ENCODE measurements around the gene COX11. TPM values are rescaled to one million over a fixed set of nuclear protein-coding genes. Genes with fewer than 3 reads are reported as not detected.

Gene COX11
- total RNA-seq, 8 experiments from 2014 or later = 56.2 to 98.7 (median 66.9) TPM

GRCh38 chr17:54979657-54980056, 11.2 kb upstream of the COX11 start:
- no peak overlapping the region for H3K27ac ChIP-seq
- in situ Hi-C loops (cut with MboI; ENCODE audit: low pct_unique_long_range_greater_than_20kb in 2 of 9, low sequenced_read_pairs in 9 of 9, unreplicated experiment in 9 of 9) = loop anchor here in 5 of 9 experiments (25.0 kb wide), 5 partner anchors 308 to 533 kb away; partner anchors contain the start of gene SMIM36 (in 2 of the 5)
- no peak overlapping the region for H3K4me3 ChIP-seq
- no peak for ATAC-seq (replicated peaks in 6 of 8)
- H3K4me1 ChIP-seq (replicated peaks in 1 of 2) = no peaks in the 10 kb centered on the region

DNA sequence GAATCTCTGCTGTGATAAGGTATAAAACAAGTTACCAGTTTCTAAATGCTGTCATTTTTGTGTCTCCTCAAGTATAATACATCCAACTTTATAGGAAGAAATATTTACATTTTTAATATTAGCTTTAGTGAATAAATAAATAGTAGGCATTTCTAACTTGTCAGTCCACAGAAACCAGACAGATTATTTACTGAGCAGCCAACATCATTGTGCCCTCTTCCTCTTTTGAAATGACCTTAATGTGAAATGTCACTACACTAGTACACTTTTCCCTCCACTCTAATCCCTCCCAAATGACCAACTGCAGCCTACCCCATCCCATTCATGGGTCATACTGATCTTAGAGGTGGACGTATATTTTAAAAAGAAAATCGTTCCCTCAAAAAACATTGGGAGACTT, 9.3 kb upstream of the COX11 start:
- 79 to 100% (median 100%) methylated on average over 1 to 2 of the region's 2 CpGs; no CpG with 5 or more reads in 2 of the 10 experiments for WGBS, 10 experiments
- in situ Hi-C loops (cut with MboI; ENCODE audit: low pct_unique_long_range_greater_than_20kb in 2 of 9, low sequenced_read_pairs in 9 of 9, unreplicated experiment in 9 of 9) = loop anchor here in 5 of 9 experiments (25.0 kb wide), 5 partner anchors 310 to 535 kb away; partner anchors contain the start of gene SMIM36 (in 2 of the 5)
- no peak overlapping the region for H3K27ac ChIP-seq
- ATAC-seq (replicated peaks in 6 of 8) = no peak
- no peak overlapping the region for H3K4me3 ChIP-seq
- H3K4me1 ChIP-seq (replicated peaks in 1 of 2) = no peaks in the 10 kb centered on the region

DNA sequence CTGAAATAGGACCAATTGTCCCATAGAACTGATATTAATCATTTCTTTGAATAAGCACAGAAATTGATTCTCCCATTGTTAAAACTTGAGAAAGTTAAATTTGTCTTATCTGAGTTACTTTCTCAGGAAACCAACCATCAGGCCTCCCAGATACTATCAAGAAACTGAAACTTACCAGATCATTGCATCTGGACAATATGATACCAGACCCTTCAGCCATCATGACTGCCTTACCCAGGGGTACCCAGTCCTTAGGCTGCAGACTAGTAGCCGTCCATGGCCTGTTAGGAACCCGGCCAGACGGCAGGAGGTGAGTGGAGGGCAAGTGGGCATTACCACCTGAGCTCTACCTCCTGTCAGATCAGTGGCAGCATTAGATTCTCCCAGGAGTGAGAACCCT, 7.9 kb upstream of the COX11 start:
- in situ Hi-C loops (cut with MboI; ENCODE audit: low pct_unique_long_range_greater_than_20kb in 2 of 9, low sequenced_read_pairs in 9 of 9, unreplicated experiment in 9 of 9) = loop anchor here in 5 of 9 experiments (25.0 kb wide), 5 partner anchors 311 to 536 kb away; partner anchors contain the start of gene SMIM36 (in 2 of the 5)

DNA sequence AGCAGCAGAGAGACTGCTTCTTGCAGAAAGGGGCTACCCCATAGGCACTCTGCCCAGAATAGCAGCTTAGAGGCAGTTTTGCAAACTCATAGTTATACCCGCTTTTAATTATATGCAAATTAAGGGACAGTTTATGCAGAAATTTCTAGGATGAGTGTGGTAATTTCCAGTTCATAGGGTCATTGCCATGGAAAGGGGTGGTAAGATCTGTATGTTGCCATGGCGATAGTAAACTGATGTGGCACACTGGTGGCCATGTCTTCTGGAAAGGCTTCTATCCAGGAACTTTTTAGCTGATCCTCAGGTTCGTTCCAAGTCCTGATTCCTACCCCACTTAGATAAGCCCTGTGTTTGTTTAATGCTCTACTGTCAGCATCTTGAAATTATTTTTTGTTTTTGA, 6.3 kb upstream of the COX11 start:
- peak in 3 of 8 experiments; percentile 33 to 92 (median 59) for ATAC-seq (replicated peaks in 6 of 8)
- peaks cover 6 to 9% of the 10 kb centered on the region in 2 donors for H3K4me1 ChIP-seq (replicated peaks in 1 of 2)
- 92 to 100% (median 97%) methylated on average over 1 to 2 of the region's 3 CpGs; no CpG with 5 or more reads in 6 of the 10 experiments for WGBS, 10 experiments
- no peak overlapping the region for H3K4me3 ChIP-seq
- no peak overlapping the region for H3K27ac ChIP-seq
- in situ Hi-C loops (cut with MboI; ENCODE audit: low pct_unique_long_range_greater_than_20kb in 2 of 9, low sequenced_read_pairs in 9 of 9, unreplicated experiment in 9 of 9) = loop anchor here in 5 of 9 experiments (25.0 kb wide), 5 partner anchors 313 to 538 kb away; partner anchors contain the start of gene SMIM36 (in 2 of the 5)

More for the DNA sequence above, 7.9 kb upstream of the COX11 start:
- Histone ChIP-seq H3K27ac (no peak overlapping the region), H3K4me3 (no peak overlapping the region), H3K4me1 (replicated peaks in 1 of 2) (no peaks in the 10 kb centered on the region)
- WGBS, 10 experiments = 78 to 86% methylated on average over 2 to 3 of the region's 3 CpGs; no CpG with 5 or more reads in 8 of the 10 experiments
- no peak for ATAC-seq (replicated peaks in 6 of 8)

DNA sequence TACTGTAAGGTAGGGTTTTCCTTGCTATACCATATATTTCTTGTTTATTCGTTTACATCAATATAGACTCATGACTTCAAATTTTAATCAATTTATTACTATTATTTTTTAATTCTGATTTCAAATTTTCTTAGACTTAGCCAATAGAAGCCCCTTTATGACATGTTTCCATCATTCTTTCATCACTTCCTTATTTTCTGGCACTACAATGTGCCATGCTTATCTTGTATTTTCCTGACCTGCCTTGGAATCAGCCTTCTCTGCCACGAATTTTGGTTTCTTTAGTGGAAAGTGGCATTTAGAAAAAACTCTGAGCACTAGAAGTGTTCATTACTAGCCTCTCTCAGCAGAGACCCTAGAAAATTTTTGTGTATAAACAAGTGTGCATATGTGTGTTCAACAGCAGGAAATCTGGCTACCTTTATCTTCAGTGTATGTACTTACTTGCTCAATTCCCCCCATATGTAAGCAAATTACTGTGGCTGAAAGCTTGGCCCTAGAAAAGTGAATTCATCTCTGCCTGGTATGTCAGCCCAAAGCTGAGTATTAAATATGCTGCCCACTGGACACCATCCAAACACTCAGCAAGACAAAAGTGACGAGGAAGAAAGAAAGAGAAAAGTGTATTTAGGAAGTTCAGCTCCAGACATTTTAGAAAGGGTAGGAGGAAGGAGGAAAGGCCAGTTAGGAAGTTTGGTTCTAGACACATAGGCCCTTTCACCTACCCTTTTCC, 4.1 kb upstream of the COX11 start:
- H3K4me3 ChIP-seq = no peak overlapping the region
- H3K4me1 ChIP-seq (replicated peaks in 1 of 2) = peaks cover 9 to 13% of the 10 kb centered on the region in 2 donors
- WGBS, 10 experiments = 41 to 100% (median 87%) methylated on average over 2 to 3 of the region's 3 CpGs; no CpG with 5 or more reads in 1 of the 10 experiments
- ATAC-seq (replicated peaks in 6 of 8) = no peak
- H3K27ac ChIP-seq = no peak overlapping the region
- in situ Hi-C loops (cut with MboI; ENCODE audit: low pct_unique_long_range_greater_than_20kb in 2 of 9, low sequenced_read_pairs in 9 of 9, unreplicated experiment in 9 of 9) = no loop called here

GRCh38 chr17:54971901-54972300, 3.4 kb upstream of the COX11 start:
- ATAC-seq (replicated peaks in 6 of 8) = no peak
- in situ Hi-C loops (cut with MboI; ENCODE audit: low pct_unique_long_range_greater_than_20kb in 2 of 9, low sequenced_read_pairs in 9 of 9, unreplicated experiment in 9 of 9) = no loop called here
- H3K27ac ChIP-seq = no peak overlapping the region
- peaks cover 11 to 14% of the 10 kb centered on the region in 2 donors for H3K4me1 ChIP-seq (replicated peaks in 1 of 2)
- 71 to 100% (median 95%) methylated on average over 1 to 3 of the region's 3 CpGs for WGBS, 10 experiments
- H3K4me3 ChIP-seq = no peak overlapping the region

- no peak for ATAC-seq (replicated peaks in 6 of 8)
- H3K4me1 ChIP-seq (replicated peaks in 1 of 2) = peaks cover 18 to 21% of the 10 kb centered on the region in 2 donors
- in situ Hi-C loops (cut with MboI; ENCODE audit: low pct_unique_long_range_greater_than_20kb in 2 of 9, low sequenced_read_pairs in 9 of 9, unreplicated experiment in 9 of 9) = no loop called here
- H3K27ac ChIP-seq = no peak overlapping the region
- no peak overlapping the region for H3K4me3 ChIP-seq
Measured at GRCh38 chr17:54971147-54971546, 2.7 kb upstream of the COX11 start.

DNA sequence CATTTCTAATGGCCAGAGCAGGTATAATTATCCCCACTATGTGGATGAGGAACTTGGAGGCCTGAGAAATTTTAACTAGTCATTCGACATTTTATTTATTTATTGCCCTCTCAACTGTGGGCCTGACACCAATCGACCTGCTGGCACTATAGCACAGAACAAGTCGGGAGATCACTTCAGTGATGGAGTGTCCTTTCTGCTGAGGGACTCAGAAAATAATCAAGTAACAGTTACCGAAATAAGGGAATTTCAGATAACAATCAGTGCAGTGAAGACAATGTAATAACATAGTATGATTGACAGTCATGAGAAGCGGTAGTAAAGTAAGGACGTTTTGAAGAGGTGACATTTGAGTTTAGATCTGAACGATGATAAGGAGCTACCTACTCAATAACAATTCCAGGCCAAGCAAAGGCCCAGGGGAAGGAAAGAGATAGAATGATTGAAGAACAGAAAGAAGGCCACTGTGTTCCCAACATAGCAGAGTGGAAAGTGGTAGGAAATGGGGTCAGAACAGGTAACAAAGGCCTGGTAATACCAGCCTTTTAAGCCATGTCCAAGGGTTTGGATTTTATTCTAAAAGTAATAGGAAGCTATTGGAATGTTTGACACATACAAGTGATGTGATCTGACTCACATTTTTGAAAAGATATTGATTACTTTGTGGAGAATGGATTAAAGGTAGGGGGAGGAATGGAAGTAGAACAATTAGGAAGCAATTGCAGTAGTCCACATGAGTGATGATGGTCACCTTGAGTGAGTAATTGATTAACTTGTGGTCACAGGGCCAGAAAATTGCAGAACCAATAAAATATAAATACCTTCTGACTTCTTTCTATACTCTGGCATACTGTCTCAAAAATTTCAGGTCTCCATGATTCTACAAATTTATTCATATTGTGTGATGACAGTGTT, 1.5 kb upstream of the COX11 start:
- peaks cover 18 to 21% of the 10 kb centered on the region in 2 donors for H3K4me1 ChIP-seq (replicated peaks in 1 of 2)
- in situ Hi-C loops (cut with MboI; ENCODE audit: low pct_unique_long_range_greater_than_20kb in 2 of 9, low sequenced_read_pairs in 9 of 9, unreplicated experiment in 9 of 9) = no loop called here
- peak overlapping the region; percentile 57 to 89 (median 73) for H3K4me3 ChIP-seq
- ATAC-seq (replicated peaks in 6 of 8) = no peak
- no peak overlapping the region for H3K27ac ChIP-seq
- 35 to 83% (median 52%) methylated on average over 2 to 7 of the region's 7 CpGs; no CpG with 5 or more reads in 1 of the 10 experiments for WGBS, 10 experiments

DNA sequence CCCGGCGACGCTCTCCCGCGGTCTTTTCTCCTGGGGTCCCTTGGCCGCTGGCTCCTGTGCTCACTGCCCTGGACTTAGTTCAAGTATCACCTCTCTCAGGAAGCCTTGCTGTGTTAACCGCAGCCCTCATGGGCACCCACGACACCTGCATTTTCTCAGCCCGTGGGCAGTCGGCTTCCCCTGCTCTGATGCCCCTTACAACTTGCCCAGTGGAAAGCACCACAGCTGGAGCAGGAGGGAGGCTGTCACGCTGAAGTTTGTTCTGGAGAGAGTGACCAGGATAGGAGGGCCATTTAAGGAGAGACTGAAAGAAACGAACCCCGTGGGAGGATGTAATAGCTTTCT, 506 bp upstream of the COX11 start:
- H3K4me1 ChIP-seq (replicated peaks in 1 of 2) = peaks cover 18 to 21% of the 10 kb centered on the region in 2 donors
- H3K4me3 ChIP-seq = peak overlapping the region; percentile 57 to 89 (median 73)
- ATAC-seq (replicated peaks in 6 of 8) = peak; percentile 37 to 55 (median 51)
- in situ Hi-C loops (cut with MboI; ENCODE audit: low pct_unique_long_range_greater_than_20kb in 2 of 9, low sequenced_read_pairs in 9 of 9, unreplicated experiment in 9 of 9) = no loop called here
- peak overlapping the region; percentile 60 to 88 for H3K27ac ChIP-seq
- 0% methylated on average over 1 to 7 of the region's 13 CpGs; no CpG with 5 or more reads in 2 of the 10 experiments for WGBS, 10 experiments

DNA sequence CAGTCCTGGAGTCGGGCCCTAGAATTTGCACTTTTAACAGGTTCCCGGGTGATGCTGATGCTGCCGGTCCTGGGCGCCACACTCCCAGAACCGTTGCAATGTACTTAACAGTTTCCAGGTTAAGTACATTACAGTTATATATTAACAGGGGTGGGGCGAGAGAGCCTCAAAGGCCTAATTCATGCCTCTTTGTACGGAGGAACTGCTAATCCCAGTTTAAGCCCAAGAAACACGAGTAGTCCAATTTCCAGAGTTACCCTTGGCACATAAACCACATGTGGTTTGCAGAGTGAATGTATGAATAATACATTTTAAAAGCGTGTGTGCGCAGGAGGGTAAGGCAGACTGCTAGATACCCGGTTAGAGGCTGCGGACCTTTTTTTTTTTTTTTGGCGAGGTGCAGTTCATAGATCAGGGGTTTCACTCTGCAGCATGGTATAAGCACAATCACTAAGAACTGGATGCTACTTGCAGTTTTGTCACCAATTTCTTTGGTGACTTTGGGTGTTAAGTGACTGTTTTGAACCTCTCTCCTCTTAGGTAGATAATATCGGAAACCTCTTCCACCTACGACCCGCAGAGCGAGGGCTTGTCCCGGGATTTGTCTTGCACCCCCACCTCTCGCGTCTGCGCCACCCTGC, 713 bp downstream of the COX11 start:
- Histone ChIP-seq H3K27ac (peak overlapping the region; percentile 86 to 88), H3K4me3 (peak overlapping the region; percentile 57 to 89 (median 73)), H3K4me1 (replicated peaks in 1 of 2) (peaks cover 18 to 21% of the 10 kb centered on the region in 2 donors)
- peak in 7 of 8 experiments; percentile 1 to 29 (median 6) for ATAC-seq (replicated peaks in 6 of 8)
- in situ Hi-C loops (cut with MboI; ENCODE audit: low pct_unique_long_range_greater_than_20kb in 2 of 9, low sequenced_read_pairs in 9 of 9, unreplicated experiment in 9 of 9) = no loop called here
- WGBS, 10 experiments = 0 to 5% (median 0%) methylated on average over 1 to 16 of the region's 21 CpGs; no CpG with 5 or more reads in 2 of the 10 experiments

DNA sequence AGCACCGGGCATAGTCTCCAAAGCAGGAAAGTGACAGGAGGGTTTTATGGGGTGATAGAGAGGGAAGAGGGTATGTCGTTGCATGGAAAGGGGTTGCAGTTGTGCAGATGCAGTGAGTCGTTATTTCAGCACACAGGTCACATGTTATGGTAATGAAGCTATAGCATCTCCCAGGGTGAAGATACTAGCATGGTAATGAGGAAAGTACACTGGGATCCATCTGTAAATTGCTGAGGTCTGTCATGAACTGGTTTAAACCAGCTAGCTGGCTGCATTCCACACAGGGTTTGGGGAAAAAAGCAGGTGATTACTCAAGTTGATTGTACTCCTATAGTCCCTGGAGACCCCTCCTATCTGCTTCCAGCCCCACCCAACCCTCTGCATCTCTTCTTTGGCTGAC, 11.7 kb downstream of the COX11 start:
- H3K4me1 ChIP-seq (replicated peaks in 1 of 2) = peaks cover 21 to 25% of the 10 kb centered on the region in 2 donors
- ATAC-seq (replicated peaks in 6 of 8) = peak; percentile 42 to 99 (median 98)
- 0 to 100% (median 40%) methylated on average over 1 to 3 of the region's 3 CpGs; no CpG with 5 or more reads in 2 of the 10 experiments for WGBS, 10 experiments
- peak overlapping the region; percentile 26 to 63 for H3K27ac ChIP-seq
- H3K4me3 ChIP-seq = no peak overlapping the region
- in situ Hi-C loops (cut with MboI; ENCODE audit: low pct_unique_long_range_greater_than_20kb in 2 of 9, low sequenced_read_pairs in 9 of 9, unreplicated experiment in 9 of 9) = no loop called here

- Histone ChIP-seq H3K4me3 (no peak overlapping the region), H3K27ac (no peak overlapping the region), H3K4me1 (replicated peaks in 1 of 2) (peaks cover 8 to 9% of the 10 kb centered on the region in 2 donors)
- ATAC-seq (replicated peaks in 6 of 8) = no peak
- WGBS, 10 experiments = 80 to 100% (median 100%) methylated on average over 1 to 2 of the region's 4 CpGs; no CpG with 5 or more reads in 5 of the 10 experiments
- in situ Hi-C loops (cut with MboI; ENCODE audit: low pct_unique_long_range_greater_than_20kb in 2 of 9, low sequenced_read_pairs in 9 of 9, unreplicated experiment in 9 of 9) = no loop called here
Measured at GRCh38 chr17:54951286-54951685, 17.2 kb downstream of the COX11 start.

All from motor neuron (in vitro differentiated cells).